GM19395 (cell line): ENCODE data around the gene NBPF20.
"Not testable (repeated sequence)": the region's sequence is repeated elsewhere in the genome, so short reads cannot be mapped to it uniquely, and the experiment has no call there.

Experiments used
- ATAC-seq: cut with Tn5 transposase; IDR thresholded peaks from one replicate; pipeline ENCODE4 v1.9.1; 2021; ENCODE audit warnings: mild to moderate bottlenecking, moderate library complexity; ENCODE audit not compliant: unreplicated experiment

The NBPF20 gene

GRCh38 chr1:145429329-145429728 lies 3.9 kb upstream of the NBPF20 start:
- not testable (repeated sequence) for ATAC-seq

- peak; percentile 75 for ATAC-seq
Measured at GRCh38 chr1:145424612-145425435, 579 bp downstream of the NBPF20 start.

- ATAC-seq, result not testable (repeated sequence)
Measured at GRCh38 chr1:145415149-145415548, 10.3 kb downstream of the NBPF20 start.

DNA sequence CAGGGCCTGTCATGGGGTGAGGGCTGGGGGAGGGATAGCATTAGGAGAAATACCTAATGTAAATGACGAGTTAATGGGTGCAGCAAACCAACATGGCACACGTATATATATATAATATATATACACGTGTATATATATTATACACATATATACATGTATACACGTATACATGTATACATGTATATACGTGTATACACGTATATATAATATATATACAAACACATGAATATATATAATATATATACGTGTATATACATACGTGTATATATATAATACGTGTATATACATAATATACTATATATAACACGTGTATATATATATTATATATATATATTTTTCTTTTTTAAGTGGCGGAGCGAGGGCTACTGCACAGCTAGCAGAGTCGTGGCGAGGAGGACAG lies 18.1 kb downstream of the NBPF20 start:
- ATAC-seq, result not testable (repeated sequence)

- ATAC-seq, result not testable (repeated sequence)
Measured at GRCh38 chr1:145404949-145405348, 20.5 kb downstream of the NBPF20 start.

DNA sequence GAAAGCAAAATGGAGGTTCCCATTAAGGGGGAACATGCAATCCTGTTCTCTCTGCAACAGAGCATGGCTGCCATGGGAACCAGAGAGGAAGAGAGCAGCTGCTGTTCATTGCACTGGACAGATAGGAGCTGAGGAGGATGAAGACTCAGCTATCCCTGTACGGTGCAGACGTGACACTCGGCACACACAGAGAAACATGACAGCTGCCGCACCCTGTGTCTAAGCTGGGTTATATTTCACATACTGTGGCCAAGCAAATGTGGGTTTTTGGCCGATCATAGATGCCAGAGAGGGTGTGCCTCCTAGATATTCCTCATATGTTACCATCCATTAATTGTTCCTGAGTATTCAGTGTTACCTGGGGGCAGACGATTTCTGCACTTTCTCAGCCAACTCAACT lies 24.7 kb downstream of the NBPF20 start:
- ATAC-seq, result not testable (repeated sequence)
